Erythroblast (primary cell): ENCODE data around the gene SRF.

ENCODE experiments used
- GATA1 ChIP-seq: IDR thresholded peaks from 2 replicates; pipeline ENCODE4 v1.6.1; 2011; ENCODE audit warnings: low read depth, mild to moderate bottlenecking, control low read depth, low read length, moderate library complexity
- POLR2A ChIP-seq: IDR thresholded peaks from 2 replicates; pipeline ENCODE4 v1.6.1; 2011; ENCODE audit warnings: mild to moderate bottlenecking, low read length

DNA sequence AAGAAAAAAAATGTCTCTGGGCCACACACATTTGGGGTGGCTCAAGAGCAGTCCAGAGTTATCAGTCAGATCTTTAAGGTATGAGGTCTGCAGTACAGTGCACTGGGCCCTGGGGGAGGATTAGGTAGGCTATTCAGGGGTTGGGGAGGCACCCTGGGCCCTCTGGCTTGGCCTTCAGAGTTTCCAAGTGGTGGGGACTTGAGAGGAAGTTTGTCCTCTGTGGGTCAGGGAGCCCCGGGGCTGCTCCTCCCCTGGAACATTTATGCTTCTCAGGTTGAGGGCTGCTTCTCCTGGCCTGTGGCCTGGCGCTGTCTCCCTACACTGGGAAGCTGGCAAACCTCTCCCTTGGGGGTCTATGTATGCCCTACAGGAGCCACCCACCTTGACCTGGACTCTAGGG lies 48.9 kb upstream of the SRF start:
- no peak for TF ChIP-seq POLR2A
- no peak for TF ChIP-seq GATA1
